ENCODE measurements around the gene SLC10A4. TPM values are rescaled to one million over a fixed set of nuclear protein-coding genes. Genes with fewer than 3 reads are reported as not detected.
"Not testable (repeated sequence)": the region's sequence is repeated elsewhere in the genome, so short reads cannot be mapped to it uniquely, and the experiment has no call there.

SLC10A4 gene
- total RNA-seq, 1 experiment from 2014 or later, result not detected

GRCh38 chr4:48450740-48451139 is 32.4 kb upstream of the SLC10A4 start:
- H3K79me2 ChIP-seq (ENCODE audit: low read depth), result no peaks in the 10 kb centered on the region
- H3K27me3 ChIP-seq (ENCODE audit: insufficient read depth, low read depth), result no peaks in the 10 kb centered on the region
- no peaks in the 10 kb centered on the region for H3K36me3 ChIP-seq (ENCODE audit: low read depth)
- DNase-seq, result no peak
- no peaks in the 10 kb centered on the region for H3F3A ChIP-seq (ENCODE audit: insufficient read depth, low read depth)
- intact Hi-C loops (cut with micrococcal nuclease; ENCODE audit: unreplicated experiment), result no loop called here
- H3K9me2 ChIP-seq (ENCODE audit: insufficient read depth), result no peaks in the 10 kb centered on the region
- no peak overlapping the region for H3K4me2 ChIP-seq
- BruUV-seq (replicated peaks), result no TSS peak
- no peaks in the 10 kb centered on the region for H3K9me3 ChIP-seq (ENCODE audit: insufficient read depth, low read depth)
- TF ChIP-seq EZH2 (IDR thresholded peaks at IDR 0.05; ENCODE audit: low read depth), result no peak
- TF ChIP-seq, protein P1, sequence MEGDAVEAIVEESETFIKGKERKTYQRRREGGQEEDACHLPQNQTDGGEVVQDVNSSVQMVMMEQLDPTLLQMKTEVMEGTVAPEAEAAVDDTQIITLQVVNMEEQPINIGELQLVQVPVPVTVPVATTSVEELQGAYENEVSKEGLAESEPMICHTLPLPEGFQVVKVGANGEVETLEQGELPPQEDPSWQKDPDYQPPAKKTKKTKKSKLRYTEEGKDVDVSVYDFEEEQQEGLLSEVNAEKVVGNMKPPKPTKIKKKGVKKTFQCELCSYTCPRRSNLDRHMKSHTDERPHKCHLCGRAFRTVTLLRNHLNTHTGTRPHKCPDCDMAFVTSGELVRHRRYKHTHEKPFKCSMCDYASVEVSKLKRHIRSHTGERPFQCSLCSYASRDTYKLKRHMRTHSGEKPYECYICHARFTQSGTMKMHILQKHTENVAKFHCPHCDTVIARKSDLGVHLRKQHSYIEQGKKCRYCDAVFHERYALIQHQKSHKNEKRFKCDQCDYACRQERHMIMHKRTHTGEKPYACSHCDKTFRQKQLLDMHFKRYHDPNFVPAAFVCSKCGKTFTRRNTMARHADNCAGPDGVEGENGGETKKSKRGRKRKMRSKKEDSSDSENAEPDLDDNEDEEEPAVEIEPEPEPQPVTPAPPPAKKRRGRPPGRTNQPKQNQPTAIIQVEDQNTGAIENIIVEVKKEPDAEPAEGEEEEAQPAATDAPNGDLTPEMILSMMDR (conservative IDR thresholded peaks at IDR 0.05), result no peak
- no peak overlapping the region for H2AFZ ChIP-seq
- H3K4me1 ChIP-seq (replicated peaks; ENCODE audit: insufficient read depth), result no peaks in the 10 kb centered on the region
- ChIA-PET CTCF (no interaction called here), POLR2A (ENCODE audit: unreplicated experiment) (no interaction called here)
- H3K27ac ChIP-seq, result no peak overlapping the region
- no peaks in the 10 kb centered on the region for H4K20me1 ChIP-seq (ENCODE audit: insufficient read depth)
- no peak overlapping the region for H3K4me3 ChIP-seq

DNA sequence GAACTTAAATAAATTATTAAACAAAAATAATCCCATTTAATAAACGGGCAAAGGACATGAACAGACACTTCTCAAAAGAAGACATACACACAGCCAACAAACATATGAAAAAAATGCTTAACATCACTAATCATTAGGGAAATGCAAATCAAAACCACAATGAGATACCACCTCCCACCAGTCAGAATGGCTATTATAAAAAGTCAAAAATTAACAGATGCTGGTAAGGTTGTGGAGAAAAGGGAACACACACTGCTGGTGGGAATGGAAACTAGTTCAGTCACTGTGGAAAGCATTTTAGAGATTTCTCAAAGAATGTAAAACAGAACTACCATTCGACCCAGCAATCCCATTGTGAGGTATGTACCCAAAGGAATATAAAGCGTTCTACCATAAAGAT is 31.5 kb upstream of the SLC10A4 start:
- intact Hi-C loops (cut with micrococcal nuclease; ENCODE audit: unreplicated experiment); DNase-seq; H3F3A ChIP-seq (ENCODE audit: insufficient read depth, low read depth); H3K4me1 ChIP-seq (replicated peaks; ENCODE audit: insufficient read depth); CTCF ChIA-PET; H3K36me3 ChIP-seq (ENCODE audit: low read depth); H3K9me2 ChIP-seq (ENCODE audit: insufficient read depth); H3K27ac ChIP-seq; H3K27me3 ChIP-seq (ENCODE audit: insufficient read depth, low read depth); POLR2A ChIA-PET (ENCODE audit: unreplicated experiment); H3K4me2 ChIP-seq; H3K79me2 ChIP-seq (ENCODE audit: low read depth); BruUV-seq (replicated peaks); H2AFZ ChIP-seq; H4K20me1 ChIP-seq (ENCODE audit: insufficient read depth); H3K4me3 ChIP-seq; H3K9me3 ChIP-seq (ENCODE audit: insufficient read depth, low read depth): not testable (repeated sequence)

GRCh38 chr4:48454591-48454990 is 28.6 kb upstream of the SLC10A4 start:
- intact Hi-C loops (cut with micrococcal nuclease; ENCODE audit: unreplicated experiment), result no loop called here
- Histone ChIP-seq H3K4me3 (no peak overlapping the region), H3K9me2 (ENCODE audit: insufficient read depth) (no peaks in the 10 kb centered on the region), H3K27ac (no peak overlapping the region), H3K4me1 (replicated peaks; ENCODE audit: insufficient read depth) (no peaks in the 10 kb centered on the region), H3F3A (ENCODE audit: insufficient read depth, low read depth) (no peaks in the 10 kb centered on the region), H3K4me2 (no peak overlapping the region), H3K36me3 (ENCODE audit: low read depth) (no peaks in the 10 kb centered on the region), H3K9me3 (ENCODE audit: insufficient read depth, low read depth) (no peaks in the 10 kb centered on the region), H4K20me1 (ENCODE audit: insufficient read depth) (no peaks in the 10 kb centered on the region), H3K79me2 (ENCODE audit: low read depth) (no peaks in the 10 kb centered on the region), H2AFZ (no peak overlapping the region), H3K27me3 (ENCODE audit: insufficient read depth, low read depth) (no peaks in the 10 kb centered on the region)
- POLR2A ChIA-PET (ENCODE audit: unreplicated experiment), result no interaction called here
- no TSS peak for BruUV-seq (replicated peaks)
- CTCF ChIA-PET, result interaction anchor here (0.5 kb wide), 1 partner anchor 119 kb away, joined by 4 read pairs; no protein-coding TSS in a partner anchor
- no peak for DNase-seq
- TF ChIP-seq, protein P1 (conservative IDR thresholded peaks at IDR 0.05), result no peak
- TF ChIP-seq EZH2 (IDR thresholded peaks at IDR 0.05; ENCODE audit: low read depth), result no peak

- no peaks in the 10 kb centered on the region for H3K27me3 ChIP-seq (ENCODE audit: insufficient read depth, low read depth)
- ChIA-PET CTCF (no interaction called here), POLR2A (ENCODE audit: unreplicated experiment) (no interaction called here)
- intact Hi-C loops (cut with micrococcal nuclease; ENCODE audit: unreplicated experiment), result no loop called here
- no peaks in the 10 kb centered on the region for H3K79me2 ChIP-seq (ENCODE audit: low read depth)
- H3K4me3 ChIP-seq, result no peak overlapping the region
- no peaks in the 10 kb centered on the region for H3K9me3 ChIP-seq (ENCODE audit: insufficient read depth, low read depth)
- no TSS peak for BruUV-seq (replicated peaks)
- H2AFZ ChIP-seq, result no peak overlapping the region
- H3K4me2 ChIP-seq, result no peak overlapping the region
- no peaks in the 10 kb centered on the region for H3F3A ChIP-seq (ENCODE audit: insufficient read depth, low read depth)
- TF ChIP-seq, protein P1 (conservative IDR thresholded peaks at IDR 0.05), result no peak
- no peak for TF ChIP-seq EZH2 (IDR thresholded peaks at IDR 0.05; ENCODE audit: low read depth)
- no peak overlapping the region for H3K27ac ChIP-seq
- no peaks in the 10 kb centered on the region for H3K9me2 ChIP-seq (ENCODE audit: insufficient read depth)
- no peaks in the 10 kb centered on the region for H3K4me1 ChIP-seq (replicated peaks; ENCODE audit: insufficient read depth)
- no peaks in the 10 kb centered on the region for H4K20me1 ChIP-seq (ENCODE audit: insufficient read depth)
- H3K36me3 ChIP-seq (ENCODE audit: low read depth), result no peaks in the 10 kb centered on the region
- DNase-seq, result no peak
Observed at GRCh38 chr4:48461000-48461399, 22.1 kb upstream of the SLC10A4 start.
